ENCODE data around the gene KCNK2. TPM values are rescaled to one million over a fixed set of nuclear protein-coding genes. Genes with fewer than 3 reads are reported as not detected.

The KCNK2 gene
- total RNA-seq, 1 experiment from 2014 or later, result 0.15 TPM

DNA sequence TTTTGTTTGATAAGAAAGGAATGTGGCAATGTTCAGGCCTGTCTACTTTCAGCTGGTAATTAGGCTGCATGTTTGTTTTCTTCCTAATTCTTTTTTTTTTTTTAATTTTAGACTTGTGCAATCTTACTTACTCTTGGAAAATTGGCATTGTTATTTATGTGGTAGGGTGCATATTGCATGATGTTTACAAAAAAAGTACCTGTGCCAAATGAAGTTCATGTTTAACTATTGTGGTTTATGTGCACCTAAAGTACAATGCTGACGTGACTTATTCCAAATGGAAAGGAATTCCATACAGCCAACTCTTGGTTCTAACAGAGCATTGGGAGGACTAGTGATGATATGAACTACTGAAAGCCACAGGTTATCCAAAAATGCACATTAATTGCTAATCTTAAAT lies 51.0 kb downstream of the KCNK2 start:
- ATAC-seq, result no peak

DNA sequence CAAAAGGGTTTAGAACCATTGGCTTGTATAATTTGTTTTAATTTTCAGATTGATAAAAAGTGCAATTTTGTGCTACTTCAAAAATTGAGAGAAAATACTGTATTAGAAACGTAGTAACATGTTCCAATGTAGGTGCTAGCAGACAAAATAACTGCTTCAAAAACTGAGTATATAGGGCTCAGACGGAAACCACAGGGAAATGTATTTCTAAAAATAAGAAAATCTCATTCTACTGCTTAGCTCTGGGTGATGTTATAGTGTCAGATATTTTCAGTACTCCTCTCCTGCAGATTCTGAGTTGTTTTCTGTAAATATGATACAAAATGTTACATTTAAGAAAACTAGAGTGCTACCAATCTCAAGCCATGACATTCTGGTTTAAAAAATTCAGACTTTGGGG lies 55.4 kb downstream of the KCNK2 start:
- no peaks in the 10 kb centered on the region for H3K27me3 Mint-ChIP-seq (ENCODE audit: low read depth)
- ATAC-seq (no peak), DNase-seq (ENCODE audit: low spot score) (no peak)
- no peak overlapping the region for H3K27ac Mint-ChIP-seq
- H3K36me3 Mint-ChIP-seq, result peaks cover 6% of the 10 kb centered on the region
- peaks cover 14% of the 10 kb centered on the region for H3K9me3 Mint-ChIP-seq
- H3K4me1 Mint-ChIP-seq, result no peaks in the 10 kb centered on the region
- no peak overlapping the region for H3K4me3 Mint-ChIP-seq
- CTCF ChIA-PET, result no interaction called here
- POLR2A ChIA-PET, result no interaction called here
- TF ChIP-seq, protein P1, sequence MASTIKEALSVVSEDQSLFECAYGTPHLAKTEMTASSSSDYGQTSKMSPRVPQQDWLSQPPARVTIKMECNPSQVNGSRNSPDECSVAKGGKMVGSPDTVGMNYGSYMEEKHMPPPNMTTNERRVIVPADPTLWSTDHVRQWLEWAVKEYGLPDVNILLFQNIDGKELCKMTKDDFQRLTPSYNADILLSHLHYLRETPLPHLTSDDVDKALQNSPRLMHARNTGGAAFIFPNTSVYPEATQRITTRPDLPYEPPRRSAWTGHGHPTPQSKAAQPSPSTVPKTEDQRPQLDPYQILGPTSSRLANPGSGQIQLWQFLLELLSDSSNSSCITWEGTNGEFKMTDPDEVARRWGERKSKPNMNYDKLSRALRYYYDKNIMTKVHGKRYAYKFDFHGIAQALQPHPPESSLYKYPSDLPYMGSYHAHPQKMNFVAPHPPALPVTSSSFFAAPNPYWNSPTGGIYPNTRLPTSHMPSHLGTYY (CRISPR knock-in tag; IDR thresholded peaks at IDR 0.05), result no peak
- TF ChIP-seq MXD4 (CRISPR knock-in tag; IDR thresholded peaks at IDR 0.05; ENCODE audit: borderline replicate concordance) (no peak), ZNF232 (CRISPR knock-in tag; IDR thresholded peaks at IDR 0.05) (no peak), ZNF317 (CRISPR knock-in tag; IDR thresholded peaks at IDR 0.05; ENCODE audit: borderline replicate concordance, low read depth) (no peak), SMAD3 (CRISPR knock-in tag; IDR thresholded peaks at IDR 0.05; ENCODE audit: borderline replicate concordance) (no peak), RELA (CRISPR knock-in tag; IDR thresholded peaks at IDR 0.05; ENCODE audit: borderline replicate concordance) (no peak), GTF2I (CRISPR knock-in tag; conservative IDR thresholded peaks at IDR 0.05) (no peak)
- TF ChIP-seq, protein P2, sequence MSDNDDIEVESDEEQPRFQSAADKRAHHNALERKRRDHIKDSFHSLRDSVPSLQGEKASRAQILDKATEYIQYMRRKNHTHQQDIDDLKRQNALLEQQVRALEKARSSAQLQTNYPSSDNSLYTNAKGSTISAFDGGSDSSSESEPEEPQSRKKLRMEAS (CRISPR knock-in tag; IDR thresholded peaks at IDR 0.05), result no peak
- TF ChIP-seq, protein P3, sequence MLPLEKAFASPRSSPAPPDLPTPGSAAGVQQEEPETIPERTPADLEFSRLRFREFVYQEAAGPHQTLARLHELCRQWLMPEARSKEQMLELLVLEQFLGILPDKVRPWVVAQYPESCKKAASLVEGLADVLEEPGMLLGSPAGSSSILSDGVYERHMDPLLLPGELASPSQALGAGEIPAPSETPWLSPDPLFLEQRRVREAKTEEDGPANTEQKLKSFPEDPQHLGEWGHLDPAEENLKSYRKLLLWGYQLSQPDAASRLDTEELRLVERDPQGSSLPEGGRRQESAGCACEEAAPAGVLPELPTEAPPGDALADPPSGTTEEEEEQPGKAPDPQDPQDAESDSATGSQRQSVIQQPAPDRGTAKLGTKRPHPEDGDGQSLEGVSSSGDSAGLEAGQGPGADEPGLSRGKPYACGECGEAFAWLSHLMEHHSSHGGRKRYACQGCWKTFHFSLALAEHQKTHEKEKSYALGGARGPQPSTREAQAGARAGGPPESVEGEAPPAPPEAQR (CRISPR knock-in tag; IDR thresholded peaks at IDR 0.05), result no peak
- TF ChIP-seq, protein P4, sequence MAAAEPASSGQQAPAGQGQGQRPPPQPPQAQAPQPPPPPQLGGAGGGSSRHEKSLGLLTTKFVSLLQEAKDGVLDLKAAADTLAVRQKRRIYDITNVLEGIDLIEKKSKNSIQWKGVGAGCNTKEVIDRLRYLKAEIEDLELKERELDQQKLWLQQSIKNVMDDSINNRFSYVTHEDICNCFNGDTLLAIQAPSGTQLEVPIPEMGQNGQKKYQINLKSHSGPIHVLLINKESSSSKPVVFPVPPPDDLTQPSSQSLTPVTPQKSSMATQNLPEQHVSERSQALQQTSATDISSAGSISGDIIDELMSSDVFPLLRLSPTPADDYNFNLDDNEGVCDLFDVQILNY (CRISPR knock-in tag; IDR thresholded peaks at IDR 0.05), result no peak
- TF ChIP-seq, protein P5, sequence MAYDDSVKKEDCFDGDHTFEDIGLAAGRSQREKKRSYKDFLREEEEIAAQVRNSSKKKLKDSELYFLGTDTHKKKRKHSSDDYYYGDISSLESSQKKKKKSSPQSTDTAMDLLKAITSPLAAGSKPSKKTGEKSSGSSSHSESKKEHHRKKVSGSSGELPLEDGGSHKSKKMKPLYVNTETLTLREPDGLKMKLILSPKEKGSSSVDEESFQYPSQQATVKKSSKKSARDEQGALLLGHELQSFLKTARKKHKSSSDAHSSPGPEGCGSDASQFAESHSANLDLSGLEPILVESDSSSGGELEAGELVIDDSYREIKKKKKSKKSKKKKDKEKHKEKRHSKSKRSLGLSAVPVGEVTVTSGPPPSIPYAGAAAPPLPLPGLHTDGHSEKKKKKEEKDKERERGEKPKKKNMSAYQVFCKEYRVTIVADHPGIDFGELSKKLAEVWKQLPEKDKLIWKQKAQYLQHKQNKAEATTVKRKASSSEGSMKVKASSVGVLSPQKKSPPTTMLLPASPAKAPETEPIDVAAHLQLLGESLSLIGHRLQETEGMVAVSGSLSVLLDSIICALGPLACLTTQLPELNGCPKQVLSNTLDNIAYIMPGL (CRISPR knock-in tag; IDR thresholded peaks at IDR 0.05), result no peak
- TF ChIP-seq, protein P6, sequence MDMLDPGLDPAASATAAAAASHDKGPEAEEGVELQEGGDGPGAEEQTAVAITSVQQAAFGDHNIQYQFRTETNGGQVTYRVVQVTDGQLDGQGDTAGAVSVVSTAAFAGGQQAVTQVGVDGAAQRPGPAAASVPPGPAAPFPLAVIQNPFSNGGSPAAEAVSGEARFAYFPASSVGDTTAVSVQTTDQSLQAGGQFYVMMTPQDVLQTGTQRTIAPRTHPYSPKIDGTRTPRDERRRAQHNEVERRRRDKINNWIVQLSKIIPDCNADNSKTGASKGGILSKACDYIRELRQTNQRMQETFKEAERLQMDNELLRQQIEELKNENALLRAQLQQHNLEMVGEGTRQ (CRISPR knock-in tag; IDR thresholded peaks at IDR 0.05), result no peak

More for the DNA sequence above, 51.0 kb downstream of the KCNK2 start:
- ChIA-PET POLR2A (no interaction called here), CTCF (no interaction called here)
- Mint-ChIP-seq H3K9me3 (peaks cover 5% of the 10 kb centered on the region), H3K27ac (no peak overlapping the region), H3K4me3 (no peak overlapping the region), H3K4me1 (no peaks in the 10 kb centered on the region), H3K27me3 (ENCODE audit: low read depth) (no peaks in the 10 kb centered on the region), H3K36me3 (no peaks in the 10 kb centered on the region)
- TF ChIP-seq, protein P7, sequence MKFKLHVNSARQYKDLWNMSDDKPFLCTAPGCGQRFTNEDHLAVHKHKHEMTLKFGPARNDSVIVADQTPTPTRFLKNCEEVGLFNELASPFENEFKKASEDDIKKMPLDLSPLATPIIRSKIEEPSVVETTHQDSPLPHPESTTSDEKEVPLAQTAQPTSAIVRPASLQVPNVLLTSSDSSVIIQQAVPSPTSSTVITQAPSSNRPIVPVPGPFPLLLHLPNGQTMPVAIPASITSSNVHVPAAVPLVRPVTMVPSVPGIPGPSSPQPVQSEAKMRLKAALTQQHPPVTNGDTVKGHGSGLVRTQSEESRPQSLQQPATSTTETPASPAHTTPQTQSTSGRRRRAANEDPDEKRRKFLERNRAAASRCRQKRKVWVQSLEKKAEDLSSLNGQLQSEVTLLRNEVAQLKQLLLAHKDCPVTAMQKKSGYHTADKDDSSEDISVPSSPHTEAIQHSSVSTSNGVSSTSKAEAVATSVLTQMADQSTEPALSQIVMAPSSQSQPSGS (CRISPR knock-in tag; IDR thresholded peaks at IDR 0.05; ENCODE audit: borderline replicate concordance, low read depth), result no peak
- TF ChIP-seq CREB1 (CRISPR knock-in tag; IDR thresholded peaks at IDR 0.05) (no peak), IRF2 (CRISPR knock-in tag; IDR thresholded peaks at IDR 0.05; ENCODE audit: borderline replicate concordance, low read depth) (no peak), JAZF1 (CRISPR knock-in tag; IDR thresholded peaks at IDR 0.05) (no peak), GTF2I (CRISPR knock-in tag; conservative IDR thresholded peaks at IDR 0.05) (no peak), NFE2L1 (CRISPR knock-in tag; IDR thresholded peaks at IDR 0.05) (no peak), MXD4 (CRISPR knock-in tag; IDR thresholded peaks at IDR 0.05; ENCODE audit: borderline replicate concordance) (no peak)
- no peak for DNase-seq (ENCODE audit: low spot score)
